Measurements from ENCODE around the gene ANO10. TPM values are rescaled to one million over a fixed set of nuclear protein-coding genes. Genes with fewer than 3 reads are reported as not detected.
"Not testable (repeated sequence)": the region's sequence is repeated elsewhere in the genome, so short reads cannot be mapped to it uniquely, and the experiment has no call there.

ANO10 gene
- total and polyA plus RNA-seq, 2 of the 8 experiments (the other 6 are each of a cell fraction or from before 2014, with no cell fraction given): 38.0 to 53.2 TPM

- not testable (repeated sequence) for H3K79me2 ChIP-seq (ENCODE audit: control insufficient read depth in 1 of 2, insufficient read depth in 2 of 2, low read length in 2 of 2); H2BK5ac ChIP-seq (ENCODE audit: low read depth, low read length); H2BK15ac ChIP-seq (ENCODE audit: low read length); H3K9me3 ChIP-seq (ENCODE audit: insufficient read depth in 2 of 2, low read depth in 1 of 2, low read length in 1 of 2); H3K9ac ChIP-seq (replicated peaks in 1 of 4; ENCODE audit: extremely low read depth in 1 of 4, low read depth in 3 of 4, low read length in 3 of 4); H2AFZ ChIP-seq (ENCODE audit: low read length); H3K4ac ChIP-seq (replicated peaks; ENCODE audit: insufficient read length, low read depth, low read length); H3K36me3 ChIP-seq (ENCODE audit: control insufficient read depth in 2 of 4, insufficient read depth in 4 of 4, low read length in 3 of 4); H3K4me1 ChIP-seq (replicated peaks in 1 of 4; ENCODE audit: control insufficient read depth in 3 of 4, insufficient read depth in 4 of 4, low read length in 3 of 4); H3K23me2 ChIP-seq (ENCODE audit: low read depth, low read length); H3K79me1 ChIP-seq (ENCODE audit: low read depth, low read length); H3K4me3 ChIP-seq (ENCODE audit: extremely low read depth in 1 of 4, insufficient read depth in 2 of 4, low read depth in 3 of 4, low read length in 4 of 4); DNase-seq (ENCODE audit: low read depth in 1 of 2, low spot score in 2 of 2); H2BK20ac ChIP-seq (ENCODE audit: low read length); H2BK12ac ChIP-seq (ENCODE audit: low read depth, low read length); H3K27me3 ChIP-seq (replicated peaks in 1 of 4; ENCODE audit: control insufficient read depth in 3 of 4, extremely low read depth in 1 of 4, insufficient read depth in 3 of 4, low read length in 3 of 4); H2BK120ac ChIP-seq (replicated peaks; ENCODE audit: low read depth, low read length); H4K8ac ChIP-seq (ENCODE audit: extremely low read depth, insufficient read depth, low read length); FAIRE-seq; H3K4me2 ChIP-seq (ENCODE audit: insufficient read depth in 1 of 2, low read depth in 2 of 2, low read length in 2 of 2); H4K20me1 ChIP-seq (replicated peaks in 1 of 2; ENCODE audit: control insufficient read depth in 1 of 2, insufficient read depth in 2 of 2, low read length in 2 of 2); H4K91ac ChIP-seq (replicated peaks; ENCODE audit: insufficient read length, low read length); H3K14ac ChIP-seq (ENCODE audit: insufficient read length); H2AK5ac ChIP-seq (ENCODE audit: low read depth, low read length); H3K23ac ChIP-seq (ENCODE audit: insufficient read length); H3K18ac ChIP-seq (ENCODE audit: extremely low read depth, low read length); H3K27ac ChIP-seq (ENCODE audit: low read depth, low read length); H3K56ac ChIP-seq (replicated peaks; ENCODE audit: insufficient read length, low read depth, low read length); H4K5ac ChIP-seq (ENCODE audit: insufficient read length, low read depth, low read length)
- ChIA-PET POLR2A (ENCODE audit: partially characterized antibody) (interaction anchor here (1.6 kb wide), 1 partner anchor 9 kb away, joined by 3 read pairs; no protein-coding TSS in a partner anchor), CTCF (ENCODE audit: partially characterized antibody) (interaction anchor here (1.5 kb wide), 1 partner anchor 9 kb away, joined by 4 read pairs; no protein-coding TSS in a partner anchor)
- WGBS, 2 experiments (ENCODE audit: extremely low coverage in 1 of 2, insufficient coverage in 1 of 2, insufficient read length in 1 of 2, insufficient replicate concordance in 2 of 2, low coverage in 1 of 2, low lambda C conversion rate in 2 of 2, missing lambda C conversion rate in 1 of 2): 90% methylated on average over 4 of the region's 4 CpGs; no CpG with 5 or more reads in 1 of the 2 experiments
These were observed 128.9 kb downstream of the ANO10 start for GRCh38 chr3:43492932-43493331.

DNA sequence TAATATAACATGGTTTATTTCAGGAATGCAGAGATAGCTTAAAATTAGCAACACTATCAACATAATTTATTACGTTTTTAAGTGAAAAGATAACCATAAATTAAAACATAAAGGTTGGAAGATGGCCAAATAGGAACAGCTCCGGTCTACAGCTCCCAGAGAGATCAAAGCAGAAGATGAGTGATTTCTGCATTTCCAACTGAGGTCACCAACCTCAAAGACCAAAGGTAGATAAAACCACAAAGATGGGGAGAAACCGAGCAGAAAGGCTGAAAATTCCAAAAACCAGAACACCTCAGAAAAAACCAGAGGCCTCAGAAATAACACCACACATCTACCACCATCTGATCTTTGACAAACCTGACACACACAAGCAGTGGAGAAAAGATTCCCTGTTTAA lies 130.0 kb downstream of the ANO10 start:
- H3K27ac ChIP-seq (ENCODE audit: low read depth, low read length); H4K91ac ChIP-seq (replicated peaks; ENCODE audit: insufficient read length, low read length); H2AFZ ChIP-seq (ENCODE audit: low read length); DNase-seq (ENCODE audit: low read depth in 1 of 2, low spot score in 2 of 2); H2BK120ac ChIP-seq (replicated peaks; ENCODE audit: low read depth, low read length); H3K4me3 ChIP-seq (ENCODE audit: extremely low read depth in 1 of 4, insufficient read depth in 2 of 4, low read depth in 3 of 4, low read length in 4 of 4); H2BK15ac ChIP-seq (ENCODE audit: low read length); POLR2A ChIA-PET (ENCODE audit: partially characterized antibody); H3K14ac ChIP-seq (ENCODE audit: insufficient read length); H3K4me2 ChIP-seq (ENCODE audit: insufficient read depth in 1 of 2, low read depth in 2 of 2, low read length in 2 of 2); FAIRE-seq; H3K4me1 ChIP-seq (replicated peaks in 1 of 4; ENCODE audit: control insufficient read depth in 3 of 4, insufficient read depth in 4 of 4, low read length in 3 of 4); H3K9me3 ChIP-seq (ENCODE audit: insufficient read depth in 2 of 2, low read depth in 1 of 2, low read length in 1 of 2); H3K9ac ChIP-seq (replicated peaks in 1 of 4; ENCODE audit: extremely low read depth in 1 of 4, low read depth in 3 of 4, low read length in 3 of 4); H3K36me3 ChIP-seq (ENCODE audit: control insufficient read depth in 2 of 4, insufficient read depth in 4 of 4, low read length in 3 of 4); H2BK5ac ChIP-seq (ENCODE audit: low read depth, low read length); H4K20me1 ChIP-seq (replicated peaks in 1 of 2; ENCODE audit: control insufficient read depth in 1 of 2, insufficient read depth in 2 of 2, low read length in 2 of 2); H2BK20ac ChIP-seq (ENCODE audit: low read length); H4K5ac ChIP-seq (ENCODE audit: insufficient read length, low read depth, low read length); H3K18ac ChIP-seq (ENCODE audit: extremely low read depth, low read length); H3K23ac ChIP-seq (ENCODE audit: insufficient read length); H2BK12ac ChIP-seq (ENCODE audit: low read depth, low read length); H2AK5ac ChIP-seq (ENCODE audit: low read depth, low read length); H3K27me3 ChIP-seq (replicated peaks in 1 of 4; ENCODE audit: control insufficient read depth in 3 of 4, extremely low read depth in 1 of 4, insufficient read depth in 3 of 4, low read length in 3 of 4); H3K79me2 ChIP-seq (ENCODE audit: control insufficient read depth in 1 of 2, insufficient read depth in 2 of 2, low read length in 2 of 2); H3K79me1 ChIP-seq (ENCODE audit: low read depth, low read length); H3K4ac ChIP-seq (replicated peaks; ENCODE audit: insufficient read length, low read depth, low read length); H3K56ac ChIP-seq (replicated peaks; ENCODE audit: insufficient read length, low read depth, low read length); H3K23me2 ChIP-seq (ENCODE audit: low read depth, low read length); H4K8ac ChIP-seq (ENCODE audit: extremely low read depth, insufficient read depth, low read length): not testable (repeated sequence)
- CTCF ChIA-PET (ENCODE audit: partially characterized antibody): interaction anchor here (1.6 kb wide), 1 partner anchor 11 kb away, joined by 5 read pairs; no protein-coding TSS in a partner anchor
- WGBS, 2 experiments (ENCODE audit: extremely low coverage in 1 of 2, insufficient coverage in 1 of 2, insufficient read length in 1 of 2, insufficient replicate concordance in 2 of 2, low coverage in 1 of 2, low lambda C conversion rate in 2 of 2, missing lambda C conversion rate in 1 of 2): 86% methylated on average over 3 of the region's 3 CpGs; no CpG with 5 or more reads in 1 of the 2 experiments

All from H1 (cell line).